Hepatocyte (in vitro differentiated cells): Measurements from ENCODE around the gene PSMD11.

Source experiments
- CTCF ChIP-seq: fragments of 200-600 bp; sonication (generic); IDR thresholded peaks from 2 replicates; pipeline ENCODE4 v1.5.1; 2016; ENCODE audit warnings: antibody characterized with exemption, mild to moderate bottlenecking; ENCODE audit not compliant: poor library complexity
- EZH2phosphoT487 ChIP-seq: fragments of 200-600 bp; sonication (generic); IDR thresholded peaks from one replicate; pipeline ENCODE4 v1.6.1; 2018; ENCODE audit warnings: antibody characterized with exemption, mild to moderate bottlenecking, low read depth, moderate library complexity; ENCODE audit not compliant: unreplicated experiment, severe bottlenecking

GRCh38 chr17:32490101-32490482 lies 45.8 kb downstream of the PSMD11 start:
- TF ChIP-seq CTCF, result no peak
- TF ChIP-seq EZH2phosphoT487, result no peak
